RPMI8226 (cell line): ENCODE data around the gene IMMP2L.

Experiments used
- DNase-seq: peaks from one replicate; pipeline ENCODE4 v3.0.0-alpha.2; 2015

Gene IMMP2L

GRCh38 chr7:110767550-110768110 is 794.7 kb downstream of the IMMP2L start:
- DNase-seq: no peak

- no peak for DNase-seq
These were observed 795.4 kb downstream of the IMMP2L start for GRCh38 chr7:110766864-110767263.

- DNase-seq: no peak
These were observed 797.4 kb downstream of the IMMP2L start for GRCh38 chr7:110764852-110765251.

GRCh38 chr7:110762546-110763225 is 799.6 kb downstream of the IMMP2L start:
- DNase-seq: no peak

GRCh38 chr7:110760341-110760740 is 802.0 kb downstream of the IMMP2L start:
- DNase-seq: no peak

GRCh38 chr7:110759069-110759468 is 803.2 kb downstream of the IMMP2L start:
- no peak for DNase-seq

- no peak for DNase-seq
These were observed 807.6 kb downstream of the IMMP2L start for GRCh38 chr7:110754649-110755048.

- no peak for DNase-seq
These were observed 811.2 kb downstream of the IMMP2L start for GRCh38 chr7:110750931-110751605.

- no peak for DNase-seq
These were observed 829.1 kb downstream of the IMMP2L start for GRCh38 chr7:110733221-110733620.

- DNase-seq: no peak
These were observed 837.5 kb downstream of the IMMP2L start for GRCh38 chr7:110724811-110725210.

- no peak for DNase-seq
These were observed 840.9 kb downstream of the IMMP2L start for GRCh38 chr7:110721395-110721794.

GRCh38 chr7:110720626-110721025 is 841.7 kb downstream of the IMMP2L start:
- no peak for DNase-seq

- no peak for DNase-seq
These were observed 842.6 kb downstream of the IMMP2L start for GRCh38 chr7:110719741-110720140.

GRCh38 chr7:110718503-110719205 is 843.6 kb downstream of the IMMP2L start:
- no peak for DNase-seq

GRCh38 chr7:110704225-110704624 is 858.1 kb downstream of the IMMP2L start:
- DNase-seq: no peak

GRCh38 chr7:110698576-110698975 is 863.7 kb downstream of the IMMP2L start:
- no peak for DNase-seq

- no peak for DNase-seq
These were observed 868.9 kb downstream of the IMMP2L start for GRCh38 chr7:110693344-110693743.

- DNase-seq: no peak
These were observed 873.4 kb downstream of the IMMP2L start for GRCh38 chr7:110688908-110689307.

GRCh38 chr7:110685899-110686298 is 876.4 kb downstream of the IMMP2L start:
- DNase-seq: no peak

- DNase-seq: no peak
These were observed 880.4 kb downstream of the IMMP2L start for GRCh38 chr7:110681941-110682340.

GRCh38 chr7:110677405-110677804 is 884.9 kb downstream of the IMMP2L start:
- no peak for DNase-seq

- no peak for DNase-seq
These were observed 885.5 kb downstream of the IMMP2L start for GRCh38 chr7:110676785-110677184.

GRCh38 chr7:110675383-110676103 is 886.7 kb downstream of the IMMP2L start:
- no peak for DNase-seq
